WTC11 (cell line): Measurements from ENCODE around the gene C19orf44. TPM values are rescaled to one million over a fixed set of nuclear protein-coding genes. Genes with fewer than 3 reads are reported as not detected.

Experiments used
- ATAC-seq: fragments of 200-7000 bp; cut with Tn5 transposase; 2 replicates; pipeline ENCODE4 v1.10.0; 2021; ENCODE audit warnings: mild to moderate bottlenecking, moderate library complexity
- CTCF ChIA-PET: fragments of 300-600 bp; sonication (Branson Sonifier 250); formaldehyde crosslinking; loops from one replicate; lab custom pipeline; 2021; ENCODE audit warnings: antibody characterized with exemption; lab: Charles Lee
- POLR2A ChIA-PET: fragments of 350-600 bp; sonication (Branson Sonifier 250); formaldehyde crosslinking; loops from one replicate; lab custom pipeline; 2021; ENCODE audit warnings: antibody characterized with exemption; lab: Charles Lee
- DNase-seq: peaks from one replicate; pipeline ENCODE4 v3.0.0; 2021; ENCODE audit warnings: low spot score
- H3K27ac Mint-ChIP-seq: 2 replicates; pipeline ENCODE4 v1.8.0; 2021; ENCODE audit warnings: mixed read lengths
- H3K27me3 Mint-ChIP-seq: 2 replicates; pipeline ENCODE4 v1.8.0; 2021; ENCODE audit warnings: low read depth, mild to moderate bottlenecking, moderate library complexity, mixed read lengths
- H3K36me3 Mint-ChIP-seq: 2 replicates; pipeline ENCODE4 v1.8.0; 2021; ENCODE audit warnings: mixed read lengths
- H3K4me1 Mint-ChIP-seq: 2 replicates; pipeline ENCODE4 v1.8.0; 2022; ENCODE audit warnings: mixed read lengths
- H3K4me3 Mint-ChIP-seq: 2 replicates; pipeline ENCODE4 v1.8.0; 2021; ENCODE audit warnings: mild to moderate bottlenecking, moderate library complexity, mixed read lengths
- H3K9me3 Mint-ChIP-seq: 2 replicates; pipeline ENCODE4 v1.8.0; 2021; ENCODE audit warnings: mixed read lengths
- CDX4 ChIP-seq: fragments of 250-450 bp; sonication (Bioruptor Pico); IDR thresholded peaks from 2 replicates; pipeline ENCODE4 v1.9.0; 2021; ENCODE audit warnings: moderate library complexity, mild to moderate bottlenecking, inconsistent platforms, borderline replicate concordance
- E2F4 ChIP-seq: sonication (generic); formaldehyde crosslinking; IDR thresholded peaks from 2 replicates; pipeline ENCODE4 v1.8.1; 2022; ENCODE audit warnings: low read depth, mild to moderate bottlenecking, moderate library complexity, missing genetic modification reagents, borderline replicate concordance
- FOXP1 ChIP-seq: sonication (generic); formaldehyde crosslinking; IDR thresholded peaks from 2 replicates; pipeline ENCODE4 v1.8.0; 2022; ENCODE audit warnings: missing genetic modification reagents, mild to moderate bottlenecking, moderate library complexity, borderline replicate concordance
- GRHL2 ChIP-seq: fragments of 250-450 bp; sonication (Bioruptor Pico); IDR thresholded peaks from 2 replicates; pipeline ENCODE4 v1.8.0; 2022; ENCODE audit warnings: mild to moderate bottlenecking, moderate library complexity; ENCODE audit not compliant: insufficient replicate concordance, severe bottlenecking
- HMGXB4 ChIP-seq: sonication (generic); formaldehyde crosslinking; IDR thresholded peaks from 2 replicates; pipeline ENCODE4 v1.8.1; 2023; ENCODE audit warnings: mild to moderate bottlenecking, moderate library complexity, missing genetic modification reagents
- IRF2 ChIP-seq: sonication (generic); formaldehyde crosslinking; IDR thresholded peaks from 2 replicates; pipeline ENCODE4 v1.8.0; 2022; ENCODE audit warnings: low read depth, missing genetic modification reagents, borderline replicate concordance
- JUN ChIP-seq: sonication (generic); formaldehyde crosslinking; IDR thresholded peaks from 2 replicates; pipeline ENCODE4 v1.8.0; 2023; ENCODE audit warnings: mild to moderate bottlenecking, missing genetic modification reagents
- KAT7 ChIP-seq: sonication (generic); formaldehyde crosslinking; IDR thresholded peaks from 2 replicates; pipeline ENCODE4 v1.8.1; 2023; ENCODE audit warnings: missing genetic modification reagents, mild to moderate bottlenecking, borderline replicate concordance
- NFE2L1 ChIP-seq: sonication (generic); formaldehyde crosslinking; IDR thresholded peaks from 2 replicates; pipeline ENCODE4 v1.8.1; 2023; ENCODE audit warnings: missing genetic modification reagents
- NR1H2 ChIP-seq: sonication (generic); formaldehyde crosslinking; IDR thresholded peaks from 2 replicates; pipeline ENCODE4 v1.9.0; 2021; ENCODE audit warnings: mild to moderate bottlenecking, moderate library complexity, missing genetic modification reagents
- NR3C1 ChIP-seq: sonication (generic); formaldehyde crosslinking; conservative IDR thresholded peaks from 2 replicates; pipeline ENCODE4 v1.8.1; 2023; ENCODE audit warnings: low read depth, mild to moderate bottlenecking, missing genetic modification reagents
- PRRX2 ChIP-seq: fragments of 250-450 bp; sonication (Bioruptor Pico); IDR thresholded peaks from 2 replicates; pipeline ENCODE4 v1.8.0; 2021; ENCODE audit warnings: mild to moderate bottlenecking
- SOX15 ChIP-seq: fragments of 250-450 bp; sonication (Bioruptor Pico); IDR thresholded peaks from 2 replicates; pipeline ENCODE4 v1.9.0; 2021; ENCODE audit warnings: mild to moderate bottlenecking
- USF1 ChIP-seq: sonication (generic); formaldehyde crosslinking; IDR thresholded peaks from 2 replicates; pipeline ENCODE4 v1.8.0; 2022; ENCODE audit warnings: mild to moderate bottlenecking, missing genetic modification reagents
- ZNF219 ChIP-seq: sonication (generic); formaldehyde crosslinking; IDR thresholded peaks from 2 replicates; pipeline ENCODE4 v1.8.0; 2023; ENCODE audit warnings: missing genetic modification reagents, mild to moderate bottlenecking, borderline replicate concordance
- ZNF416 ChIP-seq: fragments of 250-450 bp; sonication (Bioruptor Pico); IDR thresholded peaks from 2 replicates; pipeline ENCODE4 v1.9.0; 2021; ENCODE audit warnings: mild to moderate bottlenecking, inconsistent platforms
- total RNA-seq: library from RNA; stranded (reverse); gene quantifications from 3 replicates; pipeline ENCODE4 v1.2.3, GENCODE V29; 2021
- TF ChIP-seq, protein P1 (sequence below): sonication (generic); formaldehyde crosslinking; IDR thresholded peaks from 2 replicates; pipeline ENCODE4 v1.8.0; 2022; ENCODE audit warnings: mild to moderate bottlenecking, missing genetic modification reagents
- TF ChIP-seq, protein P2 (sequence below): sonication (generic); formaldehyde crosslinking; conservative IDR thresholded peaks from 2 replicates; pipeline ENCODE4 v1.8.1; 2023; ENCODE audit warnings: mild to moderate bottlenecking, low read depth, missing genetic modification reagents, moderate library complexity
- TF ChIP-seq, protein P3 (sequence below): sonication (generic); formaldehyde crosslinking; IDR thresholded peaks from 2 replicates; pipeline ENCODE4 v1.8.0; 2023; ENCODE audit warnings: missing genetic modification reagents
- TF ChIP-seq, protein P4 (sequence below): fragments of 200-600 bp; IDR thresholded peaks from 2 replicates; pipeline ENCODE4 v1.8.0; 2022; ENCODE audit warnings: antibody characterized with exemption
- TF ChIP-seq, protein P5 (sequence below): sonication (generic); formaldehyde crosslinking; IDR thresholded peaks from 2 replicates; pipeline ENCODE4 v1.8.0; 2022; ENCODE audit warnings: mild to moderate bottlenecking, missing genetic modification reagents

C19orf44 gene
- total RNA-seq, 1 experiment from 2014 or later: 4.1 TPM

DNA sequence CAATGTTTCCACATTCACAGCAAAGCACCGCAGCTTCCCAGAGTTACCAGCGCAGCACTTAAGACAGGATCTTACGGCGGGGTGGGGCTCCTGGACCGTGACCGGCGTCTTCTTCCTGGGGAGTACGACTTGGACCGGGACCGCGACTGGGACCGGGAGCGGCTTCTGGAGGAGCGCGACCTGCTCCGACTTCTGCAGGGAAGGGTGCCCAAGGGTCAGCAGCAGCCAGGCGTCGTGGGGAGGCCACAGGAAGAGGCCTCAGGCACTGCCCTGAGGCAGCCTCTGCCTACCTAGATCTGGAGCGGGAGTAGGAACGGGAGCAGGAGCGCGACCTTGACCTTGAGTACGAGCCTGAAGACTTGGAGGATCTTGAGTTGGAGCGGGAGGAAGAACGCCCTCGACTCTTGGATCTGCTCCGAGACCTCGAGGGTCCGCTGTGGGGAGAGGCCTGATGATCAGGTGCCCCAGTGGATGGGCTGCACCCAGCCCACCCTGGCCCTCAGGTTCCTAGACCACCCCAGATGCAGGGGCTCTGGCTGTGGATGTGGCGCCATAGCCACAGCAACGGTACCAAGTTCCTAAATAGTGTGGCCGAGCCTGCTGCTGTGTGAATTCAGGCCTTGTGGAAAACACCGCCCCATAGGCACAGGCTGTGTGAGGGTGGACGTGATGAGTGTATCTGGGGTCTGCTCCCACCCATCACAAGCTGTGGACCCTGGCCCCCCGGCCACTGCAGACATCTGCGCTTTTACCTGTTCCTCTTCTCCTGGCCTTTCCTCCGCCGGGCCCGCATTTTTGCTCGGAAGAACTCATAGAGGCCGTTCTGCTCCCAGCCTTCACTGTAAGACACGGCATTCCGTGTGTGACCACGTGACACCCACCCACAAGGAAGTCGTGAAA is 24.1 kb downstream of the C19orf44 start:
- Mint-ChIP-seq H3K27ac (no peak overlapping the region; the same call in 1 of the 2 replicates), H3K36me3 (peaks cover 57% of the 10 kb centered on the region), H3K4me1 (no peaks in the 10 kb centered on the region), H3K27me3 (no peaks in the 10 kb centered on the region), H3K9me3 (no peaks in the 10 kb centered on the region), H3K4me3 (no peak overlapping the region)
- DNase-seq (no peak), ATAC-seq (no peak)
- CTCF ChIA-PET: no interaction called here
- TF ChIP-seq IRF2 (CRISPR knock-in tag) (no peak), KAT7 (CRISPR knock-in tag) (no peak), ZNF416 (CRISPR knock-in tag) (no peak), SOX15 (CRISPR knock-in tag) (no peak), NR3C1 (CRISPR knock-in tag) (no peak), GRHL2 (CRISPR knock-in tag) (no peak), FOXP1 (CRISPR knock-in tag) (no peak)
- POLR2A ChIA-PET: interaction anchor here (0.6 kb wide), 1 partner anchor 64 kb away, joined by 3 read pairs; no protein-coding TSS in a partner anchor

- Mint-ChIP-seq H3K4me3 (no peak overlapping the region), H3K4me1 (no peaks in the 10 kb centered on the region), H3K27ac (no peak overlapping the region), H3K36me3 (peaks cover 60% of the 10 kb centered on the region), H3K27me3 (no peaks in the 10 kb centered on the region), H3K9me3 (no peaks in the 10 kb centered on the region)
- CTCF ChIA-PET: no interaction called here
- DNase-seq (no peak), ATAC-seq (no peak)
- POLR2A ChIA-PET: no interaction called here
- TF ChIP-seq, protein P1, sequence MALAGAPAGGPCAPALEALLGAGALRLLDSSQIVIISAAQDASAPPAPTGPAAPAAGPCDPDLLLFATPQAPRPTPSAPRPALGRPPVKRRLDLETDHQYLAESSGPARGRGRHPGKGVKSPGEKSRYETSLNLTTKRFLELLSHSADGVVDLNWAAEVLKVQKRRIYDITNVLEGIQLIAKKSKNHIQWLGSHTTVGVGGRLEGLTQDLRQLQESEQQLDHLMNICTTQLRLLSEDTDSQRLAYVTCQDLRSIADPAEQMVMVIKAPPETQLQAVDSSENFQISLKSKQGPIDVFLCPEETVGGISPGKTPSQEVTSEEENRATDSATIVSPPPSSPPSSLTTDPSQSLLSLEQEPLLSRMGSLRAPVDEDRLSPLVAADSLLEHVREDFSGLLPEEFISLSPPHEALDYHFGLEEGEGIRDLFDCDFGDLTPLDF (CRISPR knock-in tag): no peak
- TF ChIP-seq PRRX2 (CRISPR knock-in tag): no peak
- TF ChIP-seq, protein P2, sequence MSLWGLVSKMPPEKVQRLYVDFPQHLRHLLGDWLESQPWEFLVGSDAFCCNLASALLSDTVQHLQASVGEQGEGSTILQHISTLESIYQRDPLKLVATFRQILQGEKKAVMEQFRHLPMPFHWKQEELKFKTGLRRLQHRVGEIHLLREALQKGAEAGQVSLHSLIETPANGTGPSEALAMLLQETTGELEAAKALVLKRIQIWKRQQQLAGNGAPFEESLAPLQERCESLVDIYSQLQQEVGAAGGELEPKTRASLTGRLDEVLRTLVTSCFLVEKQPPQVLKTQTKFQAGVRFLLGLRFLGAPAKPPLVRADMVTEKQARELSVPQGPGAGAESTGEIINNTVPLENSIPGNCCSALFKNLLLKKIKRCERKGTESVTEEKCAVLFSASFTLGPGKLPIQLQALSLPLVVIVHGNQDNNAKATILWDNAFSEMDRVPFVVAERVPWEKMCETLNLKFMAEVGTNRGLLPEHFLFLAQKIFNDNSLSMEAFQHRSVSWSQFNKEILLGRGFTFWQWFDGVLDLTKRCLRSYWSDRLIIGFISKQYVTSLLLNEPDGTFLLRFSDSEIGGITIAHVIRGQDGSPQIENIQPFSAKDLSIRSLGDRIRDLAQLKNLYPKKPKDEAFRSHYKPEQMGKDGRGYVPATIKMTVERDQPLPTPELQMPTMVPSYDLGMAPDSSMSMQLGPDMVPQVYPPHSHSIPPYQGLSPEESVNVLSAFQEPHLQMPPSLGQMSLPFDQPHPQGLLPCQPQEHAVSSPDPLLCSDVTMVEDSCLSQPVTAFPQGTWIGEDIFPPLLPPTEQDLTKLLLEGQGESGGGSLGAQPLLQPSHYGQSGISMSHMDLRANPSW (CRISPR knock-in tag): no peak
- TF ChIP-seq FOXP1 (CRISPR knock-in tag): no peak
- TF ChIP-seq JUN (CRISPR knock-in tag): no peak
- no peak for TF ChIP-seq HMGXB4
- TF ChIP-seq E2F4 (CRISPR knock-in tag): no peak
- TF ChIP-seq, protein P3, sequence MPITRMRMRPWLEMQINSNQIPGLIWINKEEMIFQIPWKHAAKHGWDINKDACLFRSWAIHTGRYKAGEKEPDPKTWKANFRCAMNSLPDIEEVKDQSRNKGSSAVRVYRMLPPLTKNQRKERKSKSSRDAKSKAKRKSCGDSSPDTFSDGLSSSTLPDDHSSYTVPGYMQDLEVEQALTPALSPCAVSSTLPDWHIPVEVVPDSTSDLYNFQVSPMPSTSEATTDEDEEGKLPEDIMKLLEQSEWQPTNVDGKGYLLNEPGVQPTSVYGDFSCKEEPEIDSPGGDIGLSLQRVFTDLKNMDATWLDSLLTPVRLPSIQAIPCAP (CRISPR knock-in tag): no peak
- no peak for TF ChIP-seq USF1 (CRISPR knock-in tag)
- no peak for TF ChIP-seq NR1H2 (CRISPR knock-in tag)
- TF ChIP-seq, protein P4, sequence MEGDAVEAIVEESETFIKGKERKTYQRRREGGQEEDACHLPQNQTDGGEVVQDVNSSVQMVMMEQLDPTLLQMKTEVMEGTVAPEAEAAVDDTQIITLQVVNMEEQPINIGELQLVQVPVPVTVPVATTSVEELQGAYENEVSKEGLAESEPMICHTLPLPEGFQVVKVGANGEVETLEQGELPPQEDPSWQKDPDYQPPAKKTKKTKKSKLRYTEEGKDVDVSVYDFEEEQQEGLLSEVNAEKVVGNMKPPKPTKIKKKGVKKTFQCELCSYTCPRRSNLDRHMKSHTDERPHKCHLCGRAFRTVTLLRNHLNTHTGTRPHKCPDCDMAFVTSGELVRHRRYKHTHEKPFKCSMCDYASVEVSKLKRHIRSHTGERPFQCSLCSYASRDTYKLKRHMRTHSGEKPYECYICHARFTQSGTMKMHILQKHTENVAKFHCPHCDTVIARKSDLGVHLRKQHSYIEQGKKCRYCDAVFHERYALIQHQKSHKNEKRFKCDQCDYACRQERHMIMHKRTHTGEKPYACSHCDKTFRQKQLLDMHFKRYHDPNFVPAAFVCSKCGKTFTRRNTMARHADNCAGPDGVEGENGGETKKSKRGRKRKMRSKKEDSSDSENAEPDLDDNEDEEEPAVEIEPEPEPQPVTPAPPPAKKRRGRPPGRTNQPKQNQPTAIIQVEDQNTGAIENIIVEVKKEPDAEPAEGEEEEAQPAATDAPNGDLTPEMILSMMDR: no peak
- TF ChIP-seq, protein P5, sequence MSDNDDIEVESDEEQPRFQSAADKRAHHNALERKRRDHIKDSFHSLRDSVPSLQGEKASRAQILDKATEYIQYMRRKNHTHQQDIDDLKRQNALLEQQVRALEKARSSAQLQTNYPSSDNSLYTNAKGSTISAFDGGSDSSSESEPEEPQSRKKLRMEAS (CRISPR knock-in tag): no peak
- TF ChIP-seq CDX4: no peak
- TF ChIP-seq NFE2L1 (CRISPR knock-in tag): no peak
- no peak for TF ChIP-seq ZNF219 (CRISPR knock-in tag)
Measured at GRCh38 chr19:16520986-16521624, 24.9 kb downstream of the C19orf44 start.
